ENCODE measurements around the gene ST14.

ST14 gene

DNA sequence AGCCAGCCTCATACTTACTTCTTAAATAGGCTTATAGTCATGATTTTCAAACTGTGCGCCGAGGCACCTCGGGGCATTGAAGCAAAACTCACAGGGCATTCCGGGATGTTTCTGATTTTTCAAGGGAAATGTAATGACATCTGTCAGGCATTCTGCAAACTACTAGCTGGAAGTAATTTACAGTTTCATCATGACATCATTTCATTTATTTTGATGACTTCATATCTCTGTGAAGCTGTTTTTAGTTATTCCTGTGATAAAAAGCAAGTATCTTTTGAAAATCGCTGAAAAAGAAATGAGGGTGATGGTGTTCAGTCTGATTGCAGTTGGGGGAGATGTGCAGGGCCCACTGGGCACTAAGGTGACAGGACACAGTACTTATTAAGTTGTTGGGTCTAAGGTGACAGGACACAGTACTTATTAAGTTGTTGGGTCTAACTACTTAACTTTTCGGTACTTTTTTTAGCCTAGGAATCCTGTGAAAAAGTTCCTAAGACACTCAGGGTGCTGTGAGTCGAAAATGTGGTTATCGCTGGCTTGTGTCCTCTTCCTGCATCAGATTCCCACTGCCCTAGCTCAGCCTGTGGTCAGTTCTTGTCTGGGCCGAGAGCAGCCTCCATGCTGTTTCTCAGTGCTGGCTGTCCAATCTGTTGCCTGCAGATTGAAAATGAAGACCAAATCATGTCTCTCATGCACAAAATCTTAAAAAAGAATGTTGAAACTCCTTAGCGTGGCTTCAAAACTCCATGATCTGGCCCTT, 47.3 kb upstream of the ST14 start:
- POLR2A ChIA-PET: no interaction called here
- H3K36me3 ChIP-seq (ENCODE audit: control insufficient read depth in 2 of 2, insufficient read depth in 1 of 2, low read length in 2 of 2): peaks cover 0 to 39% of the 10 kb centered on the region in 2 experiments; a peak in 2 of 3 replicates
- CTCF ChIA-PET: no interaction called here
- TF ChIP-seq, protein P1, sequence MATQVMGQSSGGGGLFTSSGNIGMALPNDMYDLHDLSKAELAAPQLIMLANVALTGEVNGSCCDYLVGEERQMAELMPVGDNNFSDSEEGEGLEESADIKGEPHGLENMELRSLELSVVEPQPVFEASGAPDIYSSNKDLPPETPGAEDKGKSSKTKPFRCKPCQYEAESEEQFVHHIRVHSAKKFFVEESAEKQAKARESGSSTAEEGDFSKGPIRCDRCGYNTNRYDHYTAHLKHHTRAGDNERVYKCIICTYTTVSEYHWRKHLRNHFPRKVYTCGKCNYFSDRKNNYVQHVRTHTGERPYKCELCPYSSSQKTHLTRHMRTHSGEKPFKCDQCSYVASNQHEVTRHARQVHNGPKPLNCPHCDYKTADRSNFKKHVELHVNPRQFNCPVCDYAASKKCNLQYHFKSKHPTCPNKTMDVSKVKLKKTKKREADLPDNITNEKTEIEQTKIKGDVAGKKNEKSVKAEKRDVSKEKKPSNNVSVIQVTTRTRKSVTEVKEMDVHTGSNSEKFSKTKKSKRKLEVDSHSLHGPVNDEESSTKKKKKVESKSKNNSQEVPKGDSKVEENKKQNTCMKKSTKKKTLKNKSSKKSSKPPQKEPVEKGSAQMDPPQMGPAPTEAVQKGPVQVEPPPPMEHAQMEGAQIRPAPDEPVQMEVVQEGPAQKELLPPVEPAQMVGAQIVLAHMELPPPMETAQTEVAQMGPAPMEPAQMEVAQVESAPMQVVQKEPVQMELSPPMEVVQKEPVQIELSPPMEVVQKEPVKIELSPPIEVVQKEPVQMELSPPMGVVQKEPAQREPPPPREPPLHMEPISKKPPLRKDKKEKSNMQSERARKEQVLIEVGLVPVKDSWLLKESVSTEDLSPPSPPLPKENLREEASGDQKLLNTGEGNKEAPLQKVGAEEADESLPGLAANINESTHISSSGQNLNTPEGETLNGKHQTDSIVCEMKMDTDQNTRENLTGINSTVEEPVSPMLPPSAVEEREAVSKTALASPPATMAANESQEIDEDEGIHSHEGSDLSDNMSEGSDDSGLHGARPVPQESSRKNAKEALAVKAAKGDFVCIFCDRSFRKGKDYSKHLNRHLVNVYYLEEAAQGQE (tag by site-specific recombination; IDR thresholded peaks at IDR 0.05): no peak
- TF ChIP-seq, protein P2, sequence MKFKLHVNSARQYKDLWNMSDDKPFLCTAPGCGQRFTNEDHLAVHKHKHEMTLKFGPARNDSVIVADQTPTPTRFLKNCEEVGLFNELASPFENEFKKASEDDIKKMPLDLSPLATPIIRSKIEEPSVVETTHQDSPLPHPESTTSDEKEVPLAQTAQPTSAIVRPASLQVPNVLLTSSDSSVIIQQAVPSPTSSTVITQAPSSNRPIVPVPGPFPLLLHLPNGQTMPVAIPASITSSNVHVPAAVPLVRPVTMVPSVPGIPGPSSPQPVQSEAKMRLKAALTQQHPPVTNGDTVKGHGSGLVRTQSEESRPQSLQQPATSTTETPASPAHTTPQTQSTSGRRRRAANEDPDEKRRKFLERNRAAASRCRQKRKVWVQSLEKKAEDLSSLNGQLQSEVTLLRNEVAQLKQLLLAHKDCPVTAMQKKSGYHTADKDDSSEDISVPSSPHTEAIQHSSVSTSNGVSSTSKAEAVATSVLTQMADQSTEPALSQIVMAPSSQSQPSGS (tag by site-specific recombination; IDR thresholded peaks at IDR 0.05; ENCODE audit: low read depth): peak; percentile 79
- peaks cover 3% of the 10 kb centered on the region; the same call in 1 of the 2 replicates for H3K4me1 ChIP-seq (ENCODE audit: control insufficient read depth, insufficient read depth, low read length)
- no peaks in the 10 kb centered on the region for H3K9me3 ChIP-seq (ENCODE audit: control insufficient read depth, insufficient read depth, low read depth, low read length)
- H3K4me3 ChIP-seq (ENCODE audit: low read depth, low read length): no peak overlapping the region
- H3K27ac ChIP-seq (ENCODE audit: extremely low read depth, low read depth, low read length): no peak overlapping the region

DNA sequence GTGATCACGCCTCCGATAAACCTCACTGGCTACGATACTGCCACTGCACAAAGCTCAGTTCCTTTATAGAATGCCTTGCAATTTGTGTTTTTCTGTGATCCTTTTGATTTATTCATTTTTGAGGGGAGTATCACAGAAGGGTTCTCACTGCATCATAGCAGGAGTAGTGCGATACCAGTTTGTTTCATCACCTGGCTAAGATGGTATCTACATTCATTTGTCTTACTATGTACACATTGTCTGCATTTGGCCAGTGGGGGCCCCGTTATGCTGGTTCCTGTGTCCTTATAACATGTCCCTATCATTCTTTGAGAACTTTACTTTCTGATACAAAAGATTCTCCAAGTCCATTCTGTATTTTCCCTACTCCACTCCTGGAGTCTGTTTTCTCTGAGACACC, 45.3 kb upstream of the ST14 start:
- CTCF ChIA-PET: interaction anchor here (0.9 to 2.4 kb wide), 2 partner anchors 9 to 16 kb away, joined by 3 to 8 read pairs; no protein-coding TSS in a partner anchor
- Histone ChIP-seq H3K9me3 (ENCODE audit: control insufficient read depth, insufficient read depth, low read depth, low read length) (no peaks in the 10 kb centered on the region), H3K36me3 (ENCODE audit: control insufficient read depth in 2 of 2, insufficient read depth in 1 of 2, low read length in 2 of 2) (peaks cover 0 to 44% of the 10 kb centered on the region in 2 experiments; a peak in 2 of 3 replicates), H3K4me1 (ENCODE audit: control insufficient read depth, insufficient read depth, low read length) (peaks cover 3% of the 10 kb centered on the region; the same call in 1 of the 2 replicates), H3K27ac (ENCODE audit: extremely low read depth, low read depth, low read length) (no peak overlapping the region), H3K4me3 (ENCODE audit: low read depth, low read length) (no peak overlapping the region)
- no peak for TF ChIP-seq IKZF3 (tag by site-specific recombination; IDR thresholded peaks at IDR 0.05)
- no peak for TF ChIP-seq HOXD13 (CRISPR knock-in tag; IDR thresholded peaks at IDR 0.05; ENCODE audit: borderline replicate concordance)
- POLR2A ChIA-PET: interaction anchor here (1.5 kb wide), 1 partner anchor 112 kb away, joined by 8 read pairs; the partner anchor contains the start of gene PRDM10

DNA sequence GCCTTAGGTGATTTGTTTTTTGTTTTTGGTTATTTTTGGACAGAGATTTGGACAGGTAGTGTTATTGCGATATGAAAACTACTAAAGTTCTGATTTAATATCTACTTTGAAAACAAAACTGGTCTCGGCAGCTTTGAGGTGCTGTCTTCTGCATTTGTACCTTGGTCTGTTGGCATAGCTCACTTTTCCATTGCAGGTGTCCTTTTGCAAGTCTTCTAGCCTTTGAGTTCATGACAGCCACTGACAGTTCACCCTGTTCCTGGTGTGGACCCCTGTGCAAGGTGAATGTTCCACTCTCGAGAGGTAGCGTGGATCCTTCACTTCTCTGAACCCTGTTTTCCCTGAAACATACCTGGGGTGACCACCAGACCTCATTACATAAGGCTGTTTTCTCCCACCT, 44.9 kb upstream of the ST14 start:
- POLR2A ChIA-PET: interaction anchor here (1.5 kb wide), 1 partner anchor 112 kb away, joined by 8 read pairs; the partner anchor contains the start of gene PRDM10
- no peaks in the 10 kb centered on the region for H3K9me3 ChIP-seq (ENCODE audit: control insufficient read depth, insufficient read depth, low read depth, low read length)
- CTCF ChIA-PET: interaction anchor here (0.7 to 2.4 kb wide), 3 partner anchors 9 to 17 kb away, joined by 3 to 8 read pairs (median 3); no protein-coding TSS in a partner anchor
- peaks cover 3% of the 10 kb centered on the region; the same call in 1 of the 2 replicates for H3K4me1 ChIP-seq (ENCODE audit: control insufficient read depth, insufficient read depth, low read length)
- H3K36me3 ChIP-seq (ENCODE audit: control insufficient read depth in 2 of 2, insufficient read depth in 1 of 2, low read length in 2 of 2): peaks cover 0 to 48% of the 10 kb centered on the region in 2 experiments; a peak in 2 of 3 replicates
- H3K27ac ChIP-seq (ENCODE audit: extremely low read depth, low read depth, low read length): no peak overlapping the region
- no peak overlapping the region for H3K4me3 ChIP-seq (ENCODE audit: low read depth, low read length)
- TF ChIP-seq ZSCAN16 (tag by site-specific recombination; IDR thresholded peaks at IDR 0.05) (no peak), ZNF423 (tag by site-specific recombination; IDR thresholded peaks at IDR 0.05) (no peak), ZNF155 (tag by site-specific recombination; IDR thresholded peaks at IDR 0.05) (no peak), ZNF785 (tag by site-specific recombination; IDR thresholded peaks at IDR 0.05) (no peak), ZNF211 (tag by site-specific recombination; IDR thresholded peaks at IDR 0.05; ENCODE audit: low read depth) (no peak), OSR2 (tag by site-specific recombination; IDR thresholded peaks at IDR 0.05) (no peak), REPIN1 (tag by site-specific recombination; IDR thresholded peaks at IDR 0.05; ENCODE audit: low read depth) (no peak), ZNF175 (tag by site-specific recombination; IDR thresholded peaks at IDR 0.05) (no peak), MZF1 (tag by site-specific recombination; IDR thresholded peaks at IDR 0.05; ENCODE audit: borderline replicate concordance) (no peak), ZNF292 (tag by site-specific recombination; IDR thresholded peaks at IDR 0.05; ENCODE audit: borderline replicate concordance, low read depth) (no peak), ZFP37 (tag by site-specific recombination; IDR thresholded peaks at IDR 0.05) (no peak), ZNF223 (tag by site-specific recombination; IDR thresholded peaks at IDR 0.05) (no peak), GLIS2 (tag by site-specific recombination; IDR thresholded peaks at IDR 0.05) (no peak), TCF7L2 (IDR thresholded peaks at IDR 0.05; ENCODE audit: borderline replicate concordance, low read depth, low read length) (no peak)
- TF ChIP-seq, protein P3, sequence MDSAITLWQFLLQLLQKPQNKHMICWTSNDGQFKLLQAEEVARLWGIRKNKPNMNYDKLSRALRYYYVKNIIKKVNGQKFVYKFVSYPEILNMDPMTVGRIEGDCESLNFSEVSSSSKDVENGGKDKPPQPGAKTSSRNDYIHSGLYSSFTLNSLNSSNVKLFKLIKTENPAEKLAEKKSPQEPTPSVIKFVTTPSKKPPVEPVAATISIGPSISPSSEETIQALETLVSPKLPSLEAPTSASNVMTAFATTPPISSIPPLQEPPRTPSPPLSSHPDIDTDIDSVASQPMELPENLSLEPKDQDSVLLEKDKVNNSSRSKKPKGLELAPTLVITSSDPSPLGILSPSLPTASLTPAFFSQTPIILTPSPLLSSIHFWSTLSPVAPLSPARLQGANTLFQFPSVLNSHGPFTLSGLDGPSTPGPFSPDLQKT (IDR thresholded peaks at IDR 0.05; ENCODE audit: borderline replicate concordance, low read depth, low read length): no peak
- TF ChIP-seq, protein P2 (tag by site-specific recombination; IDR thresholded peaks at IDR 0.05; ENCODE audit: low read depth): no peak
- TF ChIP-seq, protein P4, sequence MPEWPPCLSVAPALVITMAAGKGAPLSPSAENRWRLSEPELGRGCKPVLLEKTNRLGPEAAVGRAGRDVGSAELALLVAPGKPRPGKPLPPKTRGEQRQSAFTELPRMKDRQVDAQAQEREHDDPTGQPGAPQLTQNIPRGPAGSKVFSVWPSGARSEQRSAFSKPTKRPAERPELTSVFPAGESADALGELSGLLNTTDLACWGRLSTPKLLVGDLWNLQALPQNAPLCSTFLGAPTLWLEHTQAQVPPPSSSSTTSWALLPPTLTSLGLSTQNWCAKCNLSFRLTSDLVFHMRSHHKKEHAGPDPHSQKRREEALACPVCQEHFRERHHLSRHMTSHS (tag by site-specific recombination; IDR thresholded peaks at IDR 0.05): no peak
